ENCODE data around the gene SHC2. TPM values are rescaled to one million over a fixed set of nuclear protein-coding genes. Genes with fewer than 3 reads are reported as not detected.

Gene SHC2
- 6.7 and 7.0 TPM in 2 replicates for total RNA-seq (2014; rRNA removed; shearing (Covaris generic))
- 11.2 and 13.5 TPM in 2 replicates for polyA plus RNA-seq (2015; cell fraction: cytosol; rRNA removed)
- polyA plus RNA-seq (2015; cell fraction: nucleus; rRNA removed), result 141 and 145 TPM in 2 replicates

- in situ Hi-C loops (cut with HindIII; ENCODE audit: low pct_unique_long_range_greater_than_20kb, low sequenced_read_pairs), result no loop called here
- peak; percentile 8 for DNase-seq (ENCODE audit: low read depth, low spot score)
Measured at GRCh38 chr19:460877-461720, at the start of gene SHC2. TSS of gene SHC2 (minus strand) at chr19:461033. CDS start at chr19:460996, 37 bp downstream.

GRCh38 chr19:508204-509150, 47.6 kb upstream of the SHC2 start:
- DNase-seq (ENCODE audit: low read depth, low spot score), result no peak
- in situ Hi-C loops (cut with HindIII; ENCODE audit: low pct_unique_long_range_greater_than_20kb, low sequenced_read_pairs), result no loop called here

- DNase-seq (ENCODE audit: low read depth, low spot score), result peak; percentile 64
- in situ Hi-C loops (cut with HindIII; ENCODE audit: low pct_unique_long_range_greater_than_20kb, low sequenced_read_pairs), result no loop called here
Measured at GRCh38 chr19:507286-508203, 46.7 kb upstream of the SHC2 start, which contains the start of gene TPGS1. TSS of gene TPGS1 (plus strand) at chr19:507497. CDS start at chr19:507507, 10 bp downstream.

- in situ Hi-C loops (cut with HindIII; ENCODE audit: low pct_unique_long_range_greater_than_20kb, low sequenced_read_pairs), result no loop called here
- peak; percentile 99 for DNase-seq (ENCODE audit: low read depth, low spot score)
Measured at GRCh38 chr19:506404-507285, 45.8 kb upstream of the SHC2 start.

- DNase-seq (ENCODE audit: low read depth, low spot score), result no peak
- in situ Hi-C loops (cut with HindIII; ENCODE audit: low pct_unique_long_range_greater_than_20kb, low sequenced_read_pairs), result no loop called here
Measured at GRCh38 chr19:504616-505015, 43.8 kb upstream of the SHC2 start.

- in situ Hi-C loops (cut with HindIII; ENCODE audit: low pct_unique_long_range_greater_than_20kb, low sequenced_read_pairs), result no loop called here
- DNase-seq (ENCODE audit: low read depth, low spot score), result no peak
Measured at GRCh38 chr19:501646-502045, 40.8 kb upstream of the SHC2 start.

- in situ Hi-C loops (cut with HindIII; ENCODE audit: low pct_unique_long_range_greater_than_20kb, low sequenced_read_pairs), result no loop called here
- DNase-seq (ENCODE audit: low read depth, low spot score), result no peak
Measured at GRCh38 chr19:498977-499623, 38.3 kb upstream of the SHC2 start.

- in situ Hi-C loops (cut with HindIII; ENCODE audit: low pct_unique_long_range_greater_than_20kb, low sequenced_read_pairs), result no loop called here
- no peak for DNase-seq (ENCODE audit: low read depth, low spot score)
Measured at GRCh38 chr19:498511-498891, 37.7 kb upstream of the SHC2 start.

- DNase-seq (ENCODE audit: low read depth, low spot score), result no peak
- in situ Hi-C loops (cut with HindIII; ENCODE audit: low pct_unique_long_range_greater_than_20kb, low sequenced_read_pairs), result no loop called here
Measured at GRCh38 chr19:497869-498510, 37.2 kb upstream of the SHC2 start.

- in situ Hi-C loops (cut with HindIII; ENCODE audit: low pct_unique_long_range_greater_than_20kb, low sequenced_read_pairs), result no loop called here
- DNase-seq (ENCODE audit: low read depth, low spot score), result no peak
Measured at GRCh38 chr19:497491-497868, 36.6 kb upstream of the SHC2 start.

GRCh38 chr19:496986-497385, 36.2 kb upstream of the SHC2 start:
- in situ Hi-C loops (cut with HindIII; ENCODE audit: low pct_unique_long_range_greater_than_20kb, low sequenced_read_pairs), result no loop called here
- DNase-seq (ENCODE audit: low read depth, low spot score), result no peak

- DNase-seq (ENCODE audit: low read depth, low spot score), result no peak
- in situ Hi-C loops (cut with HindIII; ENCODE audit: low pct_unique_long_range_greater_than_20kb, low sequenced_read_pairs), result no loop called here
Measured at GRCh38 chr19:496112-496665, 35.4 kb upstream of the SHC2 start, which contains the start of gene MADCAM1. TSS of gene MADCAM1 (plus strand) at chr19:496486. CDS start at chr19:496500, 14 bp downstream.

- in situ Hi-C loops (cut with HindIII; ENCODE audit: low pct_unique_long_range_greater_than_20kb, low sequenced_read_pairs), result no loop called here
- peak; percentile 17 for DNase-seq (ENCODE audit: low read depth, low spot score)
Measured at GRCh38 chr19:495402-496111, 34.7 kb upstream of the SHC2 start.

GRCh38 chr19:495081-495401, 34.2 kb upstream of the SHC2 start:
- DNase-seq (ENCODE audit: low read depth, low spot score), result no peak
- in situ Hi-C loops (cut with HindIII; ENCODE audit: low pct_unique_long_range_greater_than_20kb, low sequenced_read_pairs), result no loop called here

Measured in SK-MEL-5 (cell line).